ENCODE measurements around the gene SFT2D2.

The SFT2D2 gene

DNA sequence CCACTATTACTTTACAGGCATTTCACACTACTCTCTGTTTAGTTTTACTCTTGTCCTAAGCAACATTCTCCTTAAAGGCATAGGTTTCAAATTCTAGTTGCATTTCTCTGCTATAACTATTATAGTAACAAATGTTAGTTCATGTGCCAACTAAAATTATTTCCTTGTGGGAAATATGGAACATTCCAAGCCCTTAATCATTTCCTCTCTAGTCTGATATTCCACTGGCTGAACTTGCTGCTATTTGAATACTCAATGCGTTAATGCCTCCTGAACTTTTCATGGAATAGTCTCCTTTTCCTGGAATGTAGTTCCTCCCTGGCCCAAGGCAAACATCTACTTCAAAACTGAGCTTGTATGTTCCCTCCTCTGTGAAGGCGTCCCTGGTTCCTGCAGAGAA lies 35.6 kb downstream of the SFT2D2 start:
- H3K4me3 ChIP-seq (ENCODE audit: control insufficient read depth in 1 of 7, extremely low read depth in 1 of 7, insufficient read depth in 4 of 7, low read depth in 2 of 7, low read length in 6 of 7), result no peak overlapping the region
- H3K27me3 ChIP-seq (replicated peaks in 2 of 5; ENCODE audit: control insufficient read depth in 4 of 5, insufficient read depth in 5 of 5, low read length in 4 of 5), result no peaks in the 10 kb centered on the region
- peaks cover 5 to 23% (median 7%) of the 10 kb centered on the region in 4 experiments for H3K36me3 ChIP-seq (ENCODE audit: control insufficient read depth in 4 of 4, insufficient read depth in 4 of 4, low read length in 3 of 4)
- DNase-seq, result no peak
- H3K9me3 ChIP-seq (ENCODE audit: control extremely low read depth in 1 of 5, control insufficient read depth in 4 of 5, insufficient read depth in 2 of 5, low read depth in 1 of 5, low read length in 4 of 5), result peaks cover 0 to 42% (median 4%) of the 10 kb centered on the region in 5 experiments
- 100% methylated on average over 2 of the region's 2 CpGs for WGBS (ENCODE audit: insufficient coverage)
- CTCF ChIA-PET, result interaction anchor here (1.2 kb wide), 1 partner anchor 81 kb away, joined by 3 read pairs; no protein-coding TSS in a partner anchor
- no peaks in the 10 kb centered on the region for H3K4me1 ChIP-seq (ENCODE audit: control extremely low read depth in 1 of 4, control insufficient read depth in 4 of 4, insufficient read depth in 4 of 4, low read length in 3 of 4)
- POLR2A ChIA-PET, result no interaction called here
- no peak overlapping the region for H3K27ac ChIP-seq (ENCODE audit: insufficient read depth in 1 of 2, low read depth in 1 of 2, low read length in 2 of 2, poor library complexity in 1 of 2, severe bottlenecking in 2 of 2)

DNA sequence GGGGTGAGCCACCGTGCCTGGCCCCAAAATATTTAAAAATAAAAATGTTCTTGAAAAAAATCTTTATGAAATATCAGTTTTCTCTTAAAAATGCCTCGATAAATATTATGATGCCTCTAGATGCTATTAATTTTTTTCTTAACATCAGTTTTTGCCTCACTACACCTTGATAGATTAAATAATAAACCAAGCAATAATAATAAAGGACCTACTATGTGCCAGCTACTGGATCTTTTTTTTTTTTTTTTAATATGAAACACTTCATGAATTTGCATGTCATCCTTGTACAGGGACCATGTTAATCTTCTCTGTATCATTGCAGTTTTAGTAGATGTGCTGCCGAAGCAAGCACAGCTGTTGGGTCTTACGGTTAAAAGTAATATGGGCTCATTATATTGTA lies 37.3 kb downstream of the SFT2D2 start:
- CTCF ChIA-PET, result interaction anchor here (0.7 kb wide), 2 partner anchors 8 to 35 kb away, joined by 3 read pairs; no protein-coding TSS in a partner anchor
- no peaks in the 10 kb centered on the region for H3K4me1 ChIP-seq (ENCODE audit: control extremely low read depth in 1 of 4, control insufficient read depth in 4 of 4, insufficient read depth in 4 of 4, low read length in 3 of 4)
- no peaks in the 10 kb centered on the region for H3K27me3 ChIP-seq (replicated peaks in 2 of 5; ENCODE audit: control insufficient read depth in 4 of 5, insufficient read depth in 5 of 5, low read length in 4 of 5)
- peaks cover 5 to 21% (median 7%) of the 10 kb centered on the region in 4 experiments for H3K36me3 ChIP-seq (ENCODE audit: control insufficient read depth in 4 of 4, insufficient read depth in 4 of 4, low read length in 3 of 4)
- POLR2A ChIA-PET, result no interaction called here
- H3K4me3 ChIP-seq (ENCODE audit: control insufficient read depth in 1 of 7, extremely low read depth in 1 of 7, insufficient read depth in 4 of 7, low read depth in 2 of 7, low read length in 6 of 7), result no peak overlapping the region
- DNase-seq, result no peak
- H3K9me3 ChIP-seq (ENCODE audit: control extremely low read depth in 1 of 5, control insufficient read depth in 4 of 5, insufficient read depth in 2 of 5, low read depth in 1 of 5, low read length in 4 of 5), result peaks cover 0 to 35% (median 7%) of the 10 kb centered on the region in 5 experiments
- H3K27ac ChIP-seq (ENCODE audit: insufficient read depth in 1 of 2, low read depth in 1 of 2, low read length in 2 of 2, poor library complexity in 1 of 2, severe bottlenecking in 2 of 2), result no peak overlapping the region
- WGBS (ENCODE audit: insufficient coverage), result no CpG with 5 or more reads among the region's 4 CpGs

DNA sequence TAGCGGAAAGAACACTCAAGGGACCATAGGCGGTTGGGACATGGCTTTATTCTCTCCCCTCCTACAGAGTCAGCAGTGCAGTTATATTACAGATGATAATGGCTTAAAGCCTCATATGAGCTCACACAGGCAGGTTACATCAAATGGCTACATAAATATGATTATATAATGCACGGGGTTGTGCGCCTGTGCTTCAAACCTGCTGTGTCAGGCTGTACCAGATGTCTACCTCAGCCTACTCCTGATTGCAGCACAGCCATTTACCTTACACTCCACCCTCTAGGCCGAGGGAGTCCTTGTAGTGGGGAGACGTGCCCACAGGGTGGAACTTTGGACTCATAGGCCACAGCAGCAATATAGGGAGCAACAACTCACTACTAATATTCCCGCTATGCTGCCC lies 38.5 kb downstream of the SFT2D2 start:
- POLR2A ChIA-PET, result no interaction called here
- peak; percentile 3 to 38 (median 18) for DNase-seq
- H3K4me3 ChIP-seq (ENCODE audit: control insufficient read depth in 1 of 7, extremely low read depth in 1 of 7, insufficient read depth in 4 of 7, low read depth in 2 of 7, low read length in 6 of 7), result no peak overlapping the region
- no peak overlapping the region for H3K27ac ChIP-seq (ENCODE audit: insufficient read depth in 1 of 2, low read depth in 1 of 2, low read length in 2 of 2, poor library complexity in 1 of 2, severe bottlenecking in 2 of 2)
- H3K36me3 ChIP-seq (ENCODE audit: control insufficient read depth in 4 of 4, insufficient read depth in 4 of 4, low read length in 3 of 4), result peaks cover 4 to 21% (median 6%) of the 10 kb centered on the region in 4 experiments
- H3K27me3 ChIP-seq (replicated peaks in 2 of 5; ENCODE audit: control insufficient read depth in 4 of 5, insufficient read depth in 5 of 5, low read length in 4 of 5), result no peaks in the 10 kb centered on the region
- peaks cover 0 to 37% (median 9%) of the 10 kb centered on the region in 5 experiments for H3K9me3 ChIP-seq (ENCODE audit: control extremely low read depth in 1 of 5, control insufficient read depth in 4 of 5, insufficient read depth in 2 of 5, low read depth in 1 of 5, low read length in 4 of 5)
- no peaks in the 10 kb centered on the region for H3K4me1 ChIP-seq (ENCODE audit: control extremely low read depth in 1 of 4, control insufficient read depth in 4 of 4, insufficient read depth in 4 of 4, low read length in 3 of 4)
- 100% methylated on average over 5 of the region's 7 CpGs for WGBS (ENCODE audit: insufficient coverage)
- CTCF ChIA-PET, result interaction anchor here (1.4 kb wide), 1 partner anchor 15 kb away, joined by 3 read pairs; no protein-coding TSS in a partner anchor

DNA sequence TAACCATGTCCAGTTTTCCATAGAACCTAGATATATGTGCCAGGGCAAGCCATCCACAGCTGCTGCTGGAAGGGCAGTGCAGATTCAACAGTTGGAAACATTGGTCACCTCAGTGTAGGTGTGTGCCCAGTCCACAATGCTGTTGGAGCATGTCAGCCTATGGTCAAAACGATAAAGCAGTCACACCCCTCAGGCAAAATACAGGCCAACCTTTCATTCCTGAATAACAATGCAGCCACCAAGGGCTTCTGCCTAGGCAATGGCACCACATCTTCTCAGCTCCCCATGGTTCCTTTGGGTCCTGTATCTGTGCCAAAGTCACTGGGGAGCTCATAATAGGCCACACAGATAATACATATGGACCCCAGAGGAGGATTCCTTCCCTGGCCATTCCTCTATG lies 39.8 kb downstream of the SFT2D2 start:
- ChIA-PET CTCF (no interaction called here), POLR2A (no interaction called here)
- Histone ChIP-seq H3K27me3 (replicated peaks in 2 of 5; ENCODE audit: control insufficient read depth in 4 of 5, insufficient read depth in 5 of 5, low read length in 4 of 5) (no peaks in the 10 kb centered on the region), H3K4me3 (ENCODE audit: control insufficient read depth in 1 of 7, extremely low read depth in 1 of 7, insufficient read depth in 4 of 7, low read depth in 2 of 7, low read length in 6 of 7) (no peak overlapping the region), H3K4me1 (ENCODE audit: control extremely low read depth in 1 of 4, control insufficient read depth in 4 of 4, insufficient read depth in 4 of 4, low read length in 3 of 4) (no peaks in the 10 kb centered on the region), H3K27ac (ENCODE audit: insufficient read depth in 1 of 2, low read depth in 1 of 2, low read length in 2 of 2, poor library complexity in 1 of 2, severe bottlenecking in 2 of 2) (no peak overlapping the region), H3K9me3 (ENCODE audit: control extremely low read depth in 1 of 5, control insufficient read depth in 4 of 5, insufficient read depth in 2 of 5, low read depth in 1 of 5, low read length in 4 of 5) (peaks cover 0 to 42% (median 9%) of the 10 kb centered on the region in 5 experiments), H3K36me3 (ENCODE audit: control insufficient read depth in 4 of 4, insufficient read depth in 4 of 4, low read length in 3 of 4) (peaks cover 4 to 21% (median 4%) of the 10 kb centered on the region in 4 experiments)
- no peak for DNase-seq
- 100% methylated on average over 1 of the region's 1 CpG for WGBS (ENCODE audit: insufficient coverage)

DNA sequence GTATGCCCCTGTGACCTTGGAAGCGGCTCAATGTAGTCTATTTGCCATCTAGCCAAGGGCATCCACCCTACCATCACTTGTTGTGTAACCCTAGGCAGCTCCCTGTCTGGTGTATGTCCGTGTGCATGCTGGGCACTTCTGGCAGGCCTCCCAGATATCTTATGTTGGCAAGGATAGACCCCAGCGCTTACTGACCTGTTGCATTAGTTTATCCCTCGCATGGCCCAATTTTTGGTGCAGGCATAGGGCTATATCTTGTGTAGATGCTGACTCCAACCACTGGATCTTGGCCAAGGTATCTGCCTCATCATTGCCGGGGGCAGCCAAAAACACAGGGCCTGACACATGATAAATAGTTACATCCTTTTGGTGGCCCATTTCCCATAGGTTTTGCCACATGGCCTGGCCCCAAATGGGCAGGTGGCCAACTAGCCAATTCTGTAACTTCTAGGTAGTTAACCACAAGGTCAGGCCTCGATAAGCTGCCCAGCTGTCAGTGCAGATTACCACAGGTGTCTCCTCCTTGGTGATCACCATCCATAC lies 40.9 kb downstream of the SFT2D2 start:
- ChIA-PET POLR2A (no interaction called here), CTCF (no interaction called here)

DNA sequence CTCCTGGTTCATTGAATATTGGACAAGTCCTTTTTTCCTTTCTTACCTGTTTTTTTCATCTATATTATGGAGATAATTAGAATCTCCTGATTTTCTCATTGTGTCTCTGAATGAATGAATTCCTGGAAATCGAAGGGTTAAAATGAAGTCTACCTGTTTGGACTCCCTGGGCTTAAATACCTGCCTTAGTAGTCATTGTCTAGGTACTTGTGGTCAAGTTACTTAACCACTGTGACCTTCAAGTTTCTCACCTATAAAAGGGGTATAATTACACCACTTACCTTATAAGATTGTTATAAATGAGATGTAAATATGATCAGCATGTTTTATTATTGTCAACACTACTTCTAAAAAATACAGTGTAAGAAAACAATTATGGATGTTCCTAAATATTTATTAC lies 45.8 kb downstream of the SFT2D2 start:
- ChIA-PET POLR2A (no interaction called here), CTCF (no interaction called here)
- peaks cover 2 to 25% (median 4%) of the 10 kb centered on the region in 5 experiments for H3K9me3 ChIP-seq (ENCODE audit: control extremely low read depth in 1 of 5, control insufficient read depth in 4 of 5, insufficient read depth in 2 of 5, low read depth in 1 of 5, low read length in 4 of 5)
- no peak for DNase-seq
- WGBS (ENCODE audit: insufficient coverage), result no CpG with 5 or more reads among the region's 1 CpG
- H3K27me3 ChIP-seq (replicated peaks in 2 of 5; ENCODE audit: control insufficient read depth in 4 of 5, insufficient read depth in 5 of 5, low read length in 4 of 5), result no peaks in the 10 kb centered on the region
- no peak overlapping the region for H3K4me3 ChIP-seq (ENCODE audit: control insufficient read depth in 1 of 7, extremely low read depth in 1 of 7, insufficient read depth in 4 of 7, low read depth in 2 of 7, low read length in 6 of 7)
- H3K4me1 ChIP-seq (ENCODE audit: control extremely low read depth in 1 of 4, control insufficient read depth in 4 of 4, insufficient read depth in 4 of 4, low read length in 3 of 4), result no peaks in the 10 kb centered on the region
- peaks cover 0 to 2% (median 0%) of the 10 kb centered on the region in 4 experiments for H3K36me3 ChIP-seq (ENCODE audit: control insufficient read depth in 4 of 4, insufficient read depth in 4 of 4, low read length in 3 of 4)
- H3K27ac ChIP-seq (ENCODE audit: insufficient read depth in 1 of 2, low read depth in 1 of 2, low read length in 2 of 2, poor library complexity in 1 of 2, severe bottlenecking in 2 of 2), result no peak overlapping the region

More for the DNA sequence above, 40.9 kb downstream of the SFT2D2 start:
- H3K36me3 ChIP-seq (ENCODE audit: control insufficient read depth in 4 of 4, insufficient read depth in 4 of 4, low read length in 3 of 4), result peaks cover 4 to 21% (median 4%) of the 10 kb centered on the region in 4 experiments
- no peak overlapping the region for H3K27ac ChIP-seq (ENCODE audit: insufficient read depth in 1 of 2, low read depth in 1 of 2, low read length in 2 of 2, poor library complexity in 1 of 2, severe bottlenecking in 2 of 2)
- no peaks in the 10 kb centered on the region for H3K27me3 ChIP-seq (replicated peaks in 2 of 5; ENCODE audit: control insufficient read depth in 4 of 5, insufficient read depth in 5 of 5, low read length in 4 of 5)
- WGBS (ENCODE audit: insufficient coverage), result 91% methylated on average over 5 of the region's 6 CpGs
- no peak for DNase-seq
- H3K9me3 ChIP-seq (ENCODE audit: control extremely low read depth in 1 of 5, control insufficient read depth in 4 of 5, insufficient read depth in 2 of 5, low read depth in 1 of 5, low read length in 4 of 5), result peaks cover 0 to 42% (median 9%) of the 10 kb centered on the region in 5 experiments
- no peaks in the 10 kb centered on the region for H3K4me1 ChIP-seq (ENCODE audit: control extremely low read depth in 1 of 4, control insufficient read depth in 4 of 4, insufficient read depth in 4 of 4, low read length in 3 of 4)
- H3K4me3 ChIP-seq (ENCODE audit: control insufficient read depth in 1 of 7, extremely low read depth in 1 of 7, insufficient read depth in 4 of 7, low read depth in 2 of 7, low read length in 6 of 7), result no peak overlapping the region

DNA sequence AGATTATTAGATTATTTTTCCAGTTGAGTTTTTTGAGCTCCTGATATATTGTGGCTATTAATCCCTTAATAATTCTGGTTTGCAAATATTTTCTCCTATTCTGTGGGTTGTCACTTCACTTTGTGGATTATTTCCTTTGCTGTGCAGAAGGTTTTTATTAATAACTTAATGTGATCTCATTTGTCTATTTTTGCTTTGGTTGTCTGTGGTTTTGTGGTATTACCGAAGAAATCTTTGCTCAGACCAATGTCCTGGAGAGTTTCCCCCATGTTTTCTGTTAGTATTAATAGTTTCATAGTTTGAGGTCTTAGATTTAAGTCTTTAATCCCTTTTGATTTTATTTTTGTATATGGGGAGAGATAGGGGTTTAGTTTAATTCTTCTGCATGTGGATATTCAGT lies 47.8 kb downstream of the SFT2D2 start:
- no peak for DNase-seq
- no CpG with 5 or more reads among the region's 1 CpG for WGBS (ENCODE audit: insufficient coverage)
- Histone ChIP-seq H3K9me3 (ENCODE audit: control extremely low read depth in 1 of 5, control insufficient read depth in 4 of 5, insufficient read depth in 2 of 5, low read depth in 1 of 5, low read length in 4 of 5) (peaks cover under 1 to 18% (median 3%) of the 10 kb centered on the region in 5 experiments), H3K36me3 (ENCODE audit: control insufficient read depth in 4 of 4, insufficient read depth in 4 of 4, low read length in 3 of 4) (peaks cover 0 to 2% (median 0%) of the 10 kb centered on the region in 4 experiments), H3K4me1 (ENCODE audit: control extremely low read depth in 1 of 4, control insufficient read depth in 4 of 4, insufficient read depth in 4 of 4, low read length in 3 of 4) (no peaks in the 10 kb centered on the region), H3K27me3 (replicated peaks in 2 of 5; ENCODE audit: control insufficient read depth in 4 of 5, insufficient read depth in 5 of 5, low read length in 4 of 5) (no peaks in the 10 kb centered on the region), H3K4me3 (ENCODE audit: control insufficient read depth in 1 of 7, extremely low read depth in 1 of 7, insufficient read depth in 4 of 7, low read depth in 2 of 7, low read length in 6 of 7) (no peak overlapping the region), H3K27ac (ENCODE audit: insufficient read depth in 1 of 2, low read depth in 1 of 2, low read length in 2 of 2, poor library complexity in 1 of 2, severe bottlenecking in 2 of 2) (no peak overlapping the region)
- CTCF ChIA-PET, result no interaction called here
- POLR2A ChIA-PET, result no interaction called here

All from common myeloid progenitor, CD34-positive (primary cell).